IPS DF 4.7 (cell line): ENCODE measurements around the gene RUVBL1.
A peak's percentile ranks its signal among the peaks of the same experiment; 100 is the strongest.
"Not testable (repeated sequence)": the region's sequence is repeated elsewhere in the genome, so short reads cannot be mapped to it uniquely, and the experiment has no call there.

Experiments used
- DNase-seq: peaks from one replicate; pipeline ENCODE4 v3.0.0-alpha.2; 2013; ENCODE audit warnings: low spot score; ENCODE audit errors: extremely low read depth

Gene RUVBL1

DNA sequence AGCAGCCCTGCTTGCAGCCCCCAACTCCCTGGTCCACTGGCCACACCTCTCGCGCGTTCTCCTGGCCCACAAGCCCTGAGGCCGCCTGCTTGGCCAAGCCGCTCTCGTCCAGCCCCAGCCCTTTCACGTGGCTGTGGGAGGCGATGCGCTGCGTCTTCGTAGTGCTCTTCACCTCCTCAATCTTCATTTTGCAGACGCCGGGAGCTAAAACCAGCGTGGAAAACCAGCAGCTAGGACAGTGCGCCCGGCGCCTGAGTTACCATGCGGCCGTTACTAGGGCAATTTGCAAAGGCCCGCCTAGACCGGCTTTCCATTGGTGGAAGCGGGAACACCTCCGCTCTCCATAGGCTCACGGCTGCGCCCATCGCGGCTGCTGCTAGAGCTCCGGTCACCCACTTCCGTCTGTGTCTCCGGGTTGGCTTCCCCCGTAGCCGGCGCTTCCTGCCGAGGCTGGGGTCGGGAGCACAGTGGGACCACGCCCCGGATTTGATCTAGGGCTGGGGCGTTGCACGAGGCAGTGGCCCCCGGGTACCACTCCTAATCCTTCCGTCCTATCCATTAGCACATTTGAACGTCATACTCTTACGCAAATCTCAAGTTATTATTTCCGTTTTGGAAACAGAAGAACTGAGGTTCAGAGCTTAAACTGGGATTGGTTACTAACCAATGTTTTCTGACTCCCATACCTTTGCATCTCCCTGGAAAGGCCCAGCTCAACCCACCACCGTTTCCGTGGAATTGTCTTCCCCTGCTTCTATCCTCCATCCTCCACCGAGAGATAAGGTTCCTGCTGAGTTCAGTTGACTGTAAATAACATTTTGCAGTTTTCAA lies at the start of gene RUVBL1:
Gene RUVBL1, minus strand, starts transcription at position 275 of the 831 bp plus-strand sequence. Its CDS starts 88 bp downstream, at position 187.
- DNase-seq = peak; percentile 84

DNA sequence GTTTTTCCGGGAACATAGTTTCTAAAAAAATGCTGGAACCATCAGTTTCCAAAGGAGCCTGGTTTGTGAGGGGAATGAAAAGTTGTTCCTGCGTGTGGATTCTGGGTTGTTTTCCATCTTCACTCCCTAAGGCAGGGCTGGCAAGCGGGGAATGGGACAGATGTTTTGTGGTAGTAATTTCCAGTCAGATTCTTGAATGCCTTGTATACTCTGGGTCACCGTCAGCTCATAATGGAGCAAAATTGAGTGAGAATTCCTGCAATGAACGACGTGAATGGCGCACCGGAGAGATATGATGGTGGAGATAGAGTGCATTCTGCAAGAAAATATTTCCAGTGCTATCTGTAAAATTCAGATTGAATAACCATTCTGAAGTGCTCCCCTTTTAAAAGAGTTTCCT lies 49.6 kb upstream of the RUVBL1 start:
- DNase-seq = no peak

GRCh38 chr3:128170866-128171516 lies 47.4 kb upstream of the RUVBL1 start:
- no peak for DNase-seq

- no peak for DNase-seq
Measured at GRCh38 chr3:128168836-128169235, 45.2 kb upstream of the RUVBL1 start.

- DNase-seq = no peak
Measured at GRCh38 chr3:128167973-128168674, 44.5 kb upstream of the RUVBL1 start.

GRCh38 chr3:128167646-128167972 lies 44.0 kb upstream of the RUVBL1 start:
- no peak for DNase-seq

DNA sequence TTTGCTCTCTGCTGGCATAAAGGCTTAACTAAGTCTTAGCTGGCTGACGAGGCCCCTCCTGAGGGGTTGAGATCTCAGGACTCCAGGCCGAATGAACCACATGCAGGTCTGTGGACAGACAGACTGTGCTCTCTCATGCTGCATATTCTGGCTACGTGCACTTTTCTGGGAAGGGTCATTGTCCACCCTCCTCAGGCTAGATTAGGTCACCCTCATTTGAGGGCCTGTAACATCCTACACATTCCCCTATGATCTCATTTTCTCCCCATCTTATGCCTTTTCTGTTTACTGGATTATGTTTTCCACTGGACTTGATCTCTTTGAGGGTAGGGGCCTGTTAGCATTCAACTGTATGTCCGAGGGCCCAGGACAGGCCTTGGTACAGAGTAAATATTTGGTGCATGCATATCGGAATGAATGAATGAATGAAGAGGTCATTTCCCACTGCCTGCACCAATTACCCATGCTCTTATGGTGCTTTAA lies 43.4 kb upstream of the RUVBL1 start:
- no peak for DNase-seq

- DNase-seq = no peak
Measured at GRCh38 chr3:128163432-128163831, 39.8 kb upstream of the RUVBL1 start.

- DNase-seq = no peak
Measured at GRCh38 chr3:128160661-128161060, 37.0 kb upstream of the RUVBL1 start.

DNA sequence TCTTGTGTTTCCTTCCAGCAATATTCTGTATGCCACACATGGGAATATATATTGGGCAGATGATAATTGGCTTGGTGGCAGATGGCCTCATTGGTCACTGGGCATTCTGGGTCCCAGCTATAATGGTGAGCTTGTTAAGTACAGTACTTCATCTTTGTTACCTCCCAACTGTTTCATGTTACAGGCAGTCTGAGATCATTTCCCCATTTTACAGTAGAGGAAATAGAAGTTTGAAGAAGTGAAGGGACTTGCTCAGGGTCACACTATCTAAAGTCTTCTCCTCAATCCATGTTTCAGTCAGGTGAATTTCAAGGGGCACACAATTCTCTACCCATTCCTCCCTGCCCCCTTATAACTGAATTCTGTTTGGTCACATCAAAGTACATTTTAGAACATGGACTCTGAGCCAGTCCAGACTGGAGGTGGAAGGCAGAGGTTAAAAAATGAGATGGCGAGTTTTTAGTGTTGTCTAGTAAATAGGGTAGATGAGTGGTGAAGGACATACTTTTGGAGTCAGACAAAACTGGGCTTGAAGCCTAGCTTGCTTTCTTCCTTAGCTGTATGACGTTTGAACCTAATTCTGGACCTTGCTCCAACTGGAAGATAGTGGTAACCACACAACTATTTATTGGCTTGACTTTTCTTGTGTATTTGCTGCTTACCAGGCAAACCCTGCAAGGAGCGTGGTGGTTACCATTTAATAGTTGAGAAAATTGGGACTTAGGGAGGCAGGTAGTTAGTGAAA lies 32.2 kb upstream of the RUVBL1 start:
- DNase-seq = no peak

GRCh38 chr3:128154354-128154753 lies 30.7 kb upstream of the RUVBL1 start:
- DNase-seq = not testable (repeated sequence)

DNA sequence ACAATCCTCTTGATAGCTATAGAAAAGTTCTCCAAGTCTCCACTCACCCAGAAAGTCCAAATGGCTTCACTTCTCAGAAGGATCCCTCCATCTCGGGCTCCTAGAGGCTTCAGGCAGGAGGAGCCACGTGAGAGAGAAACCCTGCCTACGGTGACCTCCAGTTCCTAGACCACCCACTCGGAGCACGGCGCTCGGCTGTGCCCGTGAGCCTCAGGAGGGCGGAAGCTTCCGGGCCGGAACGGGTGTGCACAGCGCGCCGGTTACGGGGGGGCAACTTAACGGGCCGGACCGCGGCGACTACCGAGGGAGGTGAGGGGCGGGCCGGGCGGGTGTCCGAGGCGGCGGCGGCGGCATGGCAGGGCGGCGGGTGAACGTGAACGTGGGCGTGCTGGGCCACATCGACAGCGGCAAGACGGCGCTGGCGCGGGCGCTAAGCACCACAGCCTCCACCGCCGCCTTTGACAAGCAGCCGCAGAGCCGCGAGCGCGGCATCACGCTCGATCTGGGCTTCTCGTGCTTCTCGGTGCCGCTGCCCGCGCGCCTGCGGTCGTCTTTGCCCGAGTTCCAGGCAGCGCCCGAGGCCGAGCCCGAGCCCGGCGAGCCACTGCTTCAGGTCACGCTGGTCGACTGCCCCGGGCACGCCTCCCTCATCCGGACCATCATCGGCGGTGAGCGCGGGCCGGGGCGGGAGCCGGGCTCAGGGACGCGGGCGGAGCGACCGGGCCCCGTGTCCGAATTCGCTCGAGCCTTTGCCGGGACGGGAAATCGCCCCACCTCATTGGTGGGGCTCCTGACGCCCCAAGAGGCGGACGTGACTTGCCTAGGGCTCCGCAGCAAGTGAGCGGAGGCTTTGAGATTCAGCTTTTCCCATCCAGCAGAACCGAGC lies 29.8 kb upstream of the RUVBL1 start, which contains the start of gene EEFSEC:
Gene EEFSEC, plus strand, starts transcription at position 326 of the 886 bp plus-strand sequence. Its CDS starts 27 bp downstream, at position 353.
- no peak for DNase-seq

DNA sequence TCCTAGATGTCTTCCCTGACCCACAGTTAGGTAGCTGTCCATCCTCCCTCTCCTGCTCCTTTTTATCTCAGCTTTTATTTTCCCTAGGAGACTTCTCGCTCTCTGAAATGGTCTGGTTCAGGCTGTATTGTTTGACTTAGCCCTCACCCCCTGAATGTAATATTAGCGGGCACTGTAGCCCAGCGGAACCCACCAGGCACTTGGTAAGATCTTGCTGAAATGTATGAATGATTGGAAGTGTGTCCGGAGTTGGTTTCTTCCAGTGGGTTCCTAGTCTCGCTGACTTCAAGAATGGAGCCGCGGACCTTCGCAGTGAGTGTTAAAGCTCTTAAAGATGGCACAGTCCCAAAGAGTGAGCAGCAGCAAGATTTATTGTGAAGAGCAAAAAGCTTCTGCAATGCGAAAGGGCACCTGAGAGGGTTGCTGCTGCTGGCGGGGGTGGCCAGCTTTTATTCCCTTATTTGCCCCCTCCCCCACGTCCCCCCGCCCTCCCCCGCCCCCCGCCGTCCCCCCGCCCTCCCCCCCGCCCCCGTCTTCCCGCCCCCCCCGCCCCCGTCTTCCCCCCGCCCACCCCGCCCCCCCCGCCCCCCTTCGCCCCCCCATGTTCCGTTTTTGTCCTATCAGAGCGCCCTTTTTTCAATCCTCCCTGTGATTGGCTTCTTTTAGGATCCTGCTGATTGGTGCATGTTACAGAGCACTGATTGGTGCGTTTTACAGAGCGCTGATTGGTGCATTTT lies 29.0 kb upstream of the RUVBL1 start:
- peak; percentile 36 for DNase-seq

- DNase-seq = no peak
Measured at GRCh38 chr3:128151758-128152274, 28.2 kb upstream of the RUVBL1 start.

GRCh38 chr3:128149650-128150049 lies 26.0 kb upstream of the RUVBL1 start:
- DNase-seq = no peak

DNA sequence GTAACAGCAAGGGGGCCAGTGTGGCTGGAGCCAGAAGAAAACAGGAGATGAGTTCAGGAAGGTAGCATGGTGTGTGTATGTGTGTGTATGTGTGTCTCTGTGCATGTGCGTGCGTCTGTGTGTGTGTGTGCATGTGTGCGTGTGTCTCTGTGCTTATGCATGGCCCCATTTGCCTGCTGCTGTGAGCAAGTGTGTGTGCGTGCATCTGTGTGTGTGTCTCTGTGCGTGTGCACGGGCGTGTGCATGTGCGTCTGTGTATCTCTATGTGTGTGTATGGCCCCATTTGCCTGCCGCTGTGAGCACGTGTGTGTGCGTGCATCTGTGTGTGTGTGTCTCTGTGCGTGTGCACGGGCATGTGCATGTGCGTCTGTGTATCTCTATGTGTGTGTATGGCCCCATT lies 22.6 kb upstream of the RUVBL1 start:
- DNase-seq = no peak

- DNase-seq = no peak
Measured at GRCh38 chr3:128145279-128145678, 21.7 kb upstream of the RUVBL1 start.

DNA sequence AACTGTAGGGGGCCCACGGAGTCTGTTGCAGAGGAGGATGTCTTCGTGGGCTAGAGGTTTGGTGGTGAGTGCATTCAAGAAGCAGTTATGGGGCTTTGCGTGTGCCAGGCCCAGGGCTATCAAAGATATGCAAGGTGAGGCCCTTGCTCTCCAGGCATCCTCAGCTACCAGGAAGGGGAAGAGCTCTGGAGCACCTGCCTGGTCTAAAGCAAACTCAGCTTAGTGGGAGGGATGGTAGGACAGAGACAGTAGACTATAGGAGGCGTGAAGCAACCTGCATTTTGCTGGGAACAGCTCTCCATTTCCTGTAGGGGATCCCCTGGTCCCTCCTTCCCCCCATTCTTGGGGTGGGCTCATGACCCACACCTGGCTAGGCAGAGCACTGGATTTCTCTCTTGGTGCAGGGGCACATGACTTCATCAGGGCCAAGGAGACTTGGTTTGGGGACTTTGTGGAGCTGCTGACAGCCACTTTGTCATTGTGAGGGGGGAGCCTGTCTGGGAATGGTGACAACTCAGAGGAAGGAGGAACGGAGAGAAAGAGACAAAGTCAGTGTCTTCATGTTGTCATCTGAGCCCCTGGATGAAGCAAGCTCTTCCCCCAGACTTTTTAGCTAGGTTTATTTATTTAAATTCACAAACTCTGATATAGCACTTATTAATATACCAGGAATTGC lies 21.0 kb upstream of the RUVBL1 start:
- DNase-seq = no peak

- no peak for DNase-seq
Measured at GRCh38 chr3:128143496-128143895, 19.9 kb upstream of the RUVBL1 start.
